AG09309 (cell line): ENCODE results near the gene TMEM131.
A peak's percentile ranks its signal among the peaks of the same experiment; 100 is the strongest.

ENCODE experiments used
- DNase-seq: peaks from one replicate; pipeline ENCODE4 v3.0.0-alpha.2; 2010; ENCODE audit warnings: low read depth
- H3K4me3 ChIP-seq: 2 replicates; pipeline ENCODE4 v1.5.1; 2011; ENCODE audit warnings: mild to moderate bottlenecking, low read depth, low read length, moderate library complexity; ENCODE audit not compliant: control insufficient read depth
- CTCF ChIP-seq: IDR thresholded peaks from 2 replicates; pipeline ENCODE4 v1.5.1; 2011; ENCODE audit warnings: mild to moderate bottlenecking, low read depth, low read length, inconsistent platforms; ENCODE audit not compliant: insufficient read depth, control insufficient read depth; ENCODE audit errors: missing control alignments

TMEM131 gene

GRCh38 chr2:97982621-97983020 is 13.1 kb downstream of the TMEM131 start:
- TF ChIP-seq CTCF = no peak
- DNase-seq = no peak
- no peak overlapping the region for H3K4me3 ChIP-seq

- no peak for DNase-seq
- no peak overlapping the region for H3K4me3 ChIP-seq
- TF ChIP-seq CTCF = no peak
These were observed 13.8 kb downstream of the TMEM131 start for GRCh38 chr2:97981961-97982360.

- no peak for TF ChIP-seq CTCF
- no peak for DNase-seq
- no peak overlapping the region for H3K4me3 ChIP-seq
These were observed 15.8 kb downstream of the TMEM131 start for GRCh38 chr2:97979904-97980303.

GRCh38 chr2:97974471-97974870 is 21.3 kb downstream of the TMEM131 start:
- TF ChIP-seq CTCF = no peak
- DNase-seq = no peak
- no peak overlapping the region for H3K4me3 ChIP-seq

GRCh38 chr2:97970293-97971060 is 25.3 kb downstream of the TMEM131 start:
- no peak overlapping the region for H3K4me3 ChIP-seq
- no peak for TF ChIP-seq CTCF
- DNase-seq = no peak

GRCh38 chr2:97969081-97970067 is 26.4 kb downstream of the TMEM131 start:
- peak; percentile 5 for DNase-seq
- no peak for TF ChIP-seq CTCF
- no peak overlapping the region for H3K4me3 ChIP-seq
